ENCODE data around the gene ZNF880. TPM values are rescaled to one million over a fixed set of nuclear protein-coding genes. Genes with fewer than 3 reads are reported as not detected.

Gene ZNF880
- total and polyA plus RNA-seq, 2 of the 8 experiments (the other 6 are each of a cell fraction or from before 2014, with no cell fraction given) = 11.4 to 25.9 TPM

DNA sequence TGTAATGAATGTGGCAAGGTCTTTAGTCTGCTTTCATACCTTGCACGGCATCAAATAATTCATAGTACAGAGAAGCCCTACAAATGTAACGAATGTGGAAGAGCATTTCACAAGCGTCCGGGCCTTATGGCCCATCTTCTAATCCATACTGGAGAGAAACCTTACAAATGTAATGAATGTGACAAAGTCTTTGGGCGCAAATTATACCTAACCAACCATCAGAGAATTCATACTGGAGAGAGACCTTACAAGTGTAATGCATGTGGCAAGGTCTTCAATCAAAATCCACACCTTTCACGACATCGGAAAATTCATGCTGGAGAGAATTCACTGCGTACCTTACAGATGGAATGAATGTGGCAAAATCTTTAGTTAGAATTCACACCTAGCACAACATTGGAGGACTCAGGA is 3.3 kb upstream of the ZNF880 start:
- Histone ChIP-seq H3K4me3 (ENCODE audit: extremely low read depth in 1 of 4, insufficient read depth in 2 of 4, low read depth in 3 of 4, low read length in 4 of 4) (no peak overlapping the region), H3K79me1 (ENCODE audit: low read depth, low read length) (peaks cover 2% of the 10 kb centered on the region; the same call in 1 of the 2 replicates), H3K14ac (ENCODE audit: insufficient read length) (no peak overlapping the region), H4K91ac (replicated peaks; ENCODE audit: insufficient read length, low read length) (no peak overlapping the region), H4K5ac (ENCODE audit: insufficient read length, low read depth, low read length) (no peak overlapping the region), H2BK12ac (ENCODE audit: low read depth, low read length) (no peak overlapping the region), H3K9ac (replicated peaks in 1 of 4; ENCODE audit: extremely low read depth in 1 of 4, low read depth in 3 of 4, low read length in 3 of 4) (no peak overlapping the region), H2AK5ac (ENCODE audit: low read depth, low read length) (no peak overlapping the region), H3K23me2 (ENCODE audit: low read depth, low read length) (peaks cover 5% of the 10 kb centered on the region; the same call in 1 of the 2 replicates), H4K8ac (ENCODE audit: extremely low read depth, insufficient read depth, low read length) (no peak overlapping the region), H3K56ac (replicated peaks; ENCODE audit: insufficient read length, low read depth, low read length) (no peak overlapping the region), H3K4me1 (replicated peaks in 1 of 4; ENCODE audit: control insufficient read depth in 3 of 4, insufficient read depth in 4 of 4, low read length in 3 of 4) (no peaks in the 10 kb centered on the region), H3K23ac (ENCODE audit: insufficient read length) (no peak overlapping the region), H4K20me1 (replicated peaks in 1 of 2; ENCODE audit: control insufficient read depth in 1 of 2, insufficient read depth in 2 of 2, low read length in 2 of 2) (no peaks in the 10 kb centered on the region), H2AFZ (ENCODE audit: low read length) (no peak overlapping the region), H3K9me3 (ENCODE audit: insufficient read depth in 2 of 2, low read depth in 1 of 2, low read length in 1 of 2) (peaks cover 33 to 41% of the 10 kb centered on the region in 2 experiments), H3K27me3 (replicated peaks in 1 of 4; ENCODE audit: control insufficient read depth in 3 of 4, extremely low read depth in 1 of 4, insufficient read depth in 3 of 4, low read length in 3 of 4) (no peaks in the 10 kb centered on the region), H3K4me2 (ENCODE audit: insufficient read depth in 1 of 2, low read depth in 2 of 2, low read length in 2 of 2) (no peak overlapping the region), H2BK20ac (ENCODE audit: low read length) (no peak overlapping the region), H2BK120ac (replicated peaks; ENCODE audit: low read depth, low read length) (no peak overlapping the region), H3K27ac (ENCODE audit: low read depth, low read length) (no peak overlapping the region), H2BK15ac (ENCODE audit: low read length) (no peak overlapping the region), H2BK5ac (ENCODE audit: low read depth, low read length) (no peak overlapping the region), H3K4ac (replicated peaks; ENCODE audit: insufficient read length, low read depth, low read length) (no peak overlapping the region), H3K36me3 (ENCODE audit: control insufficient read depth in 2 of 4, insufficient read depth in 4 of 4, low read length in 3 of 4) (peaks cover 0 to 27% (median 16%) of the 10 kb centered on the region in 4 experiments; a peak in 4 of 8 replicates), H3K18ac (ENCODE audit: extremely low read depth, low read length) (no peak overlapping the region), H3K79me2 (ENCODE audit: control insufficient read depth in 1 of 2, insufficient read depth in 2 of 2, low read length in 2 of 2) (peaks cover 0 to 12% of the 10 kb centered on the region in 2 experiments; a peak in 3 of 4 replicates)
- DNase-seq (ENCODE audit: low read depth in 1 of 2, low spot score in 2 of 2) (no peak), FAIRE-seq (no peak)
- WGBS, 2 experiments (ENCODE audit: extremely low coverage in 1 of 2, insufficient coverage in 1 of 2, insufficient read length in 1 of 2, insufficient replicate concordance in 2 of 2, low coverage in 1 of 2, low lambda C conversion rate in 2 of 2, missing lambda C conversion rate in 1 of 2) = 93% methylated on average over 8 of the region's 8 CpGs; no CpG with 5 or more reads in 1 of the 2 experiments
- POLR2A ChIA-PET (ENCODE audit: partially characterized antibody) = no interaction called here
- TF ChIP-seq ZNF274 (IDR thresholded peaks at IDR 0.05; ENCODE audit: borderline replicate concordance, extremely low read depth, low read length) (peak; percentile 81), EZH2 (IDR thresholded peaks at IDR 0.05; ENCODE audit: low read depth, low read length, severe bottlenecking) (no peak), BRCA1 (IDR thresholded peaks at IDR 0.05; ENCODE audit: low read depth, low read length) (no peak)
- CTCF ChIA-PET (ENCODE audit: partially characterized antibody) = no interaction called here

All from H1 (cell line).